Suprapubic skin (tissue), 4 donors: ENCODE results near the gene SP140L.

Experiments
- POLR2A ChIP-seq, 2 donors: fragments of 450-650 bp; IDR thresholded peaks; one replicate each; pipeline ENCODE4 v1.6.1; 2017; ENCODE audit warnings: antibody characterized with exemption in 2 of 2, mild to moderate bottlenecking in 2 of 2, moderate library complexity in 2 of 2
- POLR2AphosphoS5 ChIP-seq, 3 donors: sonication (generic); formaldehyde crosslinking; IDR thresholded peaks; one replicate each; pipeline ENCODE4 v1.6.1; 2017; ENCODE audit warnings: antibody characterized with exemption in 3 of 3
- TF ChIP-seq, protein P1 (sequence below), 2 donors: fragments of 200-600 bp in 1 of 2; fragments of 450-650 bp in 1 of 2; sonication (generic) in 1 of 2; IDR thresholded peaks; one replicate each; pipeline ENCODE4 v1.5.1; 2016 to 2019; ENCODE audit warnings: antibody characterized with exemption in 2 of 2, mild to moderate bottlenecking in 1 of 2, moderate library complexity in 1 of 2

DNA sequence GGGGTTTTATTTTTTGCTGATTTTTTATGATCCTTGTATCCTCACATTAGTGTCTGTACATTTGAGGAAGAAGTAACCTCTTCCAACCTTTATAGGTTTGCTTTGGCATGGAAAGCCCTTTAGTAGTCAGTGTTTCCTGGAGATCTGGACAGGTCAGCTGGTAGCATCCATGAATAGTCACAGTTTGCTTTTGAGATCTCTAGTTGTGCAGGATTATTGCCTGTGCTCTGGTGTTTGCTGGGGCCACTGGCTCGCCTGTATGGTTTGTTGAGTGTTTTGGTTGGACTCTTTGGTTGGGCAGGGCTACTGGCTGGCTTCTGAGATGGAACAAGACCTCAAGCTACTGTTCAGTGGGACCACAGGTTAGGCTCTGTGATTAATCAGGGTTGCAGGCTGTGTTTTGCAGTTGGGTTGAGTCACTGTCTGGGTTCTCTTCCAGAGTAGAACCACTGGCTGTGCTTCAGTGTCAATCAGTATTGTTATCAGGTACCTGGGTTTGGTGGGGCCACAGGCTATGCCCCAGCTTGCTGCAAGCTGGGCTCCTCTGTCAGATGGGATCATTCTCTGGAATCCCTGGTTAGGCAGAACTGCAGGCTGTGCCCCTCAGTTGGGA is 20.0 kb downstream of the SP140L start:
- TF ChIP-seq, protein P1, sequence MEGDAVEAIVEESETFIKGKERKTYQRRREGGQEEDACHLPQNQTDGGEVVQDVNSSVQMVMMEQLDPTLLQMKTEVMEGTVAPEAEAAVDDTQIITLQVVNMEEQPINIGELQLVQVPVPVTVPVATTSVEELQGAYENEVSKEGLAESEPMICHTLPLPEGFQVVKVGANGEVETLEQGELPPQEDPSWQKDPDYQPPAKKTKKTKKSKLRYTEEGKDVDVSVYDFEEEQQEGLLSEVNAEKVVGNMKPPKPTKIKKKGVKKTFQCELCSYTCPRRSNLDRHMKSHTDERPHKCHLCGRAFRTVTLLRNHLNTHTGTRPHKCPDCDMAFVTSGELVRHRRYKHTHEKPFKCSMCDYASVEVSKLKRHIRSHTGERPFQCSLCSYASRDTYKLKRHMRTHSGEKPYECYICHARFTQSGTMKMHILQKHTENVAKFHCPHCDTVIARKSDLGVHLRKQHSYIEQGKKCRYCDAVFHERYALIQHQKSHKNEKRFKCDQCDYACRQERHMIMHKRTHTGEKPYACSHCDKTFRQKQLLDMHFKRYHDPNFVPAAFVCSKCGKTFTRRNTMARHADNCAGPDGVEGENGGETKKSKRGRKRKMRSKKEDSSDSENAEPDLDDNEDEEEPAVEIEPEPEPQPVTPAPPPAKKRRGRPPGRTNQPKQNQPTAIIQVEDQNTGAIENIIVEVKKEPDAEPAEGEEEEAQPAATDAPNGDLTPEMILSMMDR (IDR thresholded peaks at IDR 0.05) = no peak
- no peak for TF ChIP-seq POLR2AphosphoS5 (IDR thresholded peaks at IDR 0.05)
- no peak for TF ChIP-seq POLR2A (IDR thresholded peaks at IDR 0.05)
